HTERT RPE-1 (cell line): ENCODE data around the gene ZBTB4.

Source experiments
- in situ Hi-C: fragments of 300-500 bp; cut with MboI; formaldehyde crosslinking; loops from 4 replicates; pipeline ENCODE4 v1.14.3; 2020; ENCODE audit warnings: low sequenced_read_pairs

Gene ZBTB4, protein sequence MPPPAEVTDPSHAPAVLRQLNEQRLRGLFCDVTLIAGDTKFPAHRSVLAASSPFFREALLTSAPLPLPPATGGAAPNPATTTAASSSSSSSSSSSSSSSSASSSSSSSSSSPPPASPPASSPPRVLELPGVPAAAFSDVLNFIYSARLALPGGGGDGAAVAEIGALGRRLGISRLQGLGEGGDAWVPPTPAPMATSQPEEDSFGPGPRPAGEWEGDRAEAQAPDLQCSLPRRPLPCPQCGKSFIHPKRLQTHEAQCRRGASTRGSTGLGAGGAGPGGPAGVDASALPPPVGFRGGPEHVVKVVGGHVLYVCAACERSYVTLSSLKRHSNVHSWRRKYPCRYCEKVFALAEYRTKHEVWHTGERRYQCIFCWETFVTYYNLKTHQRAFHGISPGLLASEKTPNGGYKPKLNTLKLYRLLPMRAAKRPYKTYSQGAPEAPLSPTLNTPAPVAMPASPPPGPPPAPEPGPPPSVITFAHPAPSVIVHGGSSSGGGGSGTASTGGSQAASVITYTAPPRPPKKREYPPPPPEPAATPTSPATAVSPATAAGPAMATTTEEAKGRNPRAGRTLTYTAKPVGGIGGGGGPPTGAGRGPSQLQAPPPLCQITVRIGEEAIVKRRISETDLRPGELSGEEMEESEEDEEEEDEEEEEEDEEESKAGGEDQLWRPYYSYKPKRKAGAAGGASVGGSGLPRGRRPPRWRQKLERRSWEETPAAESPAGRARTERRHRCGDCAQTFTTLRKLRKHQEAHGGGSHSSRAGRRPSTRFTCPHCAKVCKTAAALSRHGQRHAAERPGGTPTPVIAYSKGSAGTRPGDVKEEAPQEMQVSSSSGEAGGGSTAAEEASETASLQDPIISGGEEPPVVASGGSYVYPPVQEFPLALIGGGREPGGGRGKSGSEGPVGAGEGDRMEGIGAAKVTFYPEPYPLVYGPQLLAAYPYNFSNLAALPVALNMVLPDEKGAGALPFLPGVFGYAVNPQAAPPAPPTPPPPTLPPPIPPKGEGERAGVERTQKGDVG

DNA sequence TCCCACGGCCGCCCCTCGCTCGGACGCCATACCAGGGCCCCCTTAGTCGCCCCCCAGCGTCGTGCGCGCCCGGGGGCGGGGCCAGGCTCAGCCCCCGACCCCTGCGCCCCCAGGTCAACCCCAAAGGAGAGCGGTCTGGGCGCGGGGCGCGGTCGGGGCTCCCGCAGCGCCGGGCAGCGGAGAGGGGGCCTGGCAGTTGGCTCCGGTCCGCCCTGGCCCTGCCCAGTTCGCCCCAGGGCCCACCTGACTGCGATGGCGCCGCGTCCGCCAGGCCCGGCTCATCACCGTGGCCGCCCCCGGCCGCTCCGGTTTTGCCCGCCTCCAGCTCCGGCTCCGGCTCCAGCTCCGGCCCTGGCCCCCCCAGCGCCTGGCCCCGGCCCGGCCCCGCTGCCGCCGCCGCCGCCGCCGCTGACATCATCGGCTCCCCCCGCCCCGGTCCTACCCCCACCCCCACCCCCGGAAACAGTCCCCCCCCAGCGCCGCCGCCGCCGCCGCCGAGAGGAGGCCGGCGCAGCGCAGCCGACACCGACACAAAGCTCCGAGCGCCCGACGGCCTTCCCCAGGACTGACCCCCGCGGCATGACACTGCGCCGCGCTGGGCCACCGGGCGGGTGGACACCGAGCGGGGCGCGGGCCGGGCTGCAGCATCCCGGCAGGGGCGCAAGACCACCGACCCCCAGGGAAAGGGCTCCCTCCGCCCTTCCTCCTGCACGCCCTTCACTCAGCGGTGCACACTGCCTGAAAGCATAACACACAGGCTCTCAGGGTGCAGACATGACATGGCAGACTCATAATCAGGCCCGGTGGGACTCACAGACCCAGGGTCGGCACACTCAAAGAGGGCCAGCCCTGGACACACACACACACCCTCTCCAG lies at the start of gene ZBTB4:
ZBTB4 (minus strand) TSS at position 419 of the 876 bp plus-strand sequence. CDS start 12,830 bp downstream, outside the sequence.
- in situ Hi-C loops = no loop called here

DNA sequence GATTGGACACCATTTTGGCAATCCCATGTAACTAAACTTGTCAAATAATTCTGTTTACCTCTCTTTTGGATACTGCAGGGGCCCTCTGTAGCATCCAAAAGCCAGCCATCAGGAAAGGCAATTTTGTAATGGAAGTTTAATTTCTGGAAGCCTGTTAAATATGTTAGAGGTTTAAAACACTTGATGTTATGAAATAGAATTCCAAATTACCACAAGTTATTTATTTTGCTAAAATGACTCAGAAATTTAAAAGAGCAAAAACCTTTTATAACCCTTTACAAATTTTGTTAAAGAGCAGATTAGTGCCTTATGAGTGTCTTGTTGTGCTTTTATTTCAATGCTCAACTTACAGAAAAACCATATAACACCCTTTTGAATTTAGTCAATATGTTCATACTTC lies 49.4 kb upstream of the ZBTB4 start:
- in situ Hi-C loops = no loop called here

DNA sequence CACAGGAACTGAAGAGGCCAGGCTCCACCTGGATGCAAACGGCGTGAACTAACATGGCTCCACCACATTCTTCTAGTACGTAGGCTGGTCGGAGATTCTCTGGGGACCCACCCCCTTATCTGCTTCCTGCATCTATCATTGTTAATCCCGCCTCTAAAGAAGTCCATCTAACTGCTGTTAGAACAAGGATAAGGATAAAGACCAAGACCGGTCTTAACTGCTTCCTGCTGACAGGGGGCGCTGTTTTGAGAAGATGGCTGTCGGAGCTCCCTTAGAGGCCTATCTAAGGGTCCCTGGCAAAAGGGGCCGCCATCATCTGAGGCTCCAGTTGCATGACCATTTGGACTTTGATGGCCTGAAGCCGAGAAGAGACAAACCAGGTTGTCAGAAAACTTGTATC lies 43.6 kb upstream of the ZBTB4 start:
- in situ Hi-C loops = no loop called here

DNA sequence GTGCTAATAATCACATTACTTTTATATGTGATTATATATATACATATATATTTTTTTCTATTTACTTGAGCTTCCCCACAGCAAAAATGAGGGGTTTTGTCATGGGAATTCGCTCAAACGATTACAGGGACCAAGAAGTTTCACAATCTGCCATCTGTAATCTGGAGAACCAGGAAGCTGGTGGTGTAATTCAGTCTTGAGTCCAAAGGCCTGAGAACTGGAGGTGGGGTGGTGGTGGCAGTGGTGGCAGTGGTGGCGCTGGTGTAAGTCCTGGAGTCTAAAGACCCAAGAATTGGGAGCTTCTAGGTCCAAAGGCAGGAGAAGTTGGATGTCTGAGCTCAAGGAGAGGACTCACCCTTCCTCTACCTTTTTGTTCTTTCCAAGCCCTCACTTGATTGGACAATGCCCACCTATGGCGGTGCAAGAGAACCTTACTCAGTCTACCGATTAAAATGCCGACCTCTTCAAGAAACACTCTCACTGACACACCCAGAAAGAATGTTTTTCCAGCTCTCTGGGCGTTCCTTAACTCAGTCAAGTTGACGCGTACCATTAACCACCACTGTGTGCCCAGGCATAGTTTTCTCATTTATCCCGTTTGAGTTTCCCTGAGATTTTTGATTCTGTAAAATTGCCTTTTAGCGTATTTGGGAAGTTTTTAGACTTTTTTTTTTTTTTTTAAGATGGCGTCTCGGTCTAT lies 36.6 kb upstream of the ZBTB4 start:
- in situ Hi-C loops = no loop called here

DNA sequence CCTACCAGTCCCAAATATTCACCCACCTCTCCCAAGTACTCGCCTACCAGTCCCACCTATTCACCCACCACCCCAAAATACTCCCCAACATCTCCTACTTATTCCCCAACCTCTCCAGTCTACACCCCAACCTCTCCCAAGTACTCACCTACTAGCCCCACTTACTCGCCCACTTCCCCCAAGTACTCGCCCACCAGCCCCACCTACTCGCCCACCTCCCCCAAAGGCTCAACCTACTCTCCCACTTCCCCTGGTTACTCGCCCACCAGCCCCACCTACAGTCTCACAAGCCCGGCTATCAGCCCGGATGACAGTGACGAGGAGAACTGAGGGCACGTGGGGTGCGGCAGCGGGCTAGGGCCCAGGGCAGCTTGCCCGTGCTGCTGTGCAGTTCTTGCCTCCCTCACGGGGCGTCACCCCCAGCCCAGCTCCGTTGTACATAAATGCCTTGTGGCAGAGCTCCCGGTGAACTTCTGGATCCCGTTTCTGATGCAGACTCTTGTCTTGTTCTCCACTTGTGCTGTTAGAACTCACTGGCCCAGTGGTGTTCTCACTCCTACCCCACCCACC lies 34.5 kb upstream of the ZBTB4 start:
- in situ Hi-C loops = no loop called here

DNA sequence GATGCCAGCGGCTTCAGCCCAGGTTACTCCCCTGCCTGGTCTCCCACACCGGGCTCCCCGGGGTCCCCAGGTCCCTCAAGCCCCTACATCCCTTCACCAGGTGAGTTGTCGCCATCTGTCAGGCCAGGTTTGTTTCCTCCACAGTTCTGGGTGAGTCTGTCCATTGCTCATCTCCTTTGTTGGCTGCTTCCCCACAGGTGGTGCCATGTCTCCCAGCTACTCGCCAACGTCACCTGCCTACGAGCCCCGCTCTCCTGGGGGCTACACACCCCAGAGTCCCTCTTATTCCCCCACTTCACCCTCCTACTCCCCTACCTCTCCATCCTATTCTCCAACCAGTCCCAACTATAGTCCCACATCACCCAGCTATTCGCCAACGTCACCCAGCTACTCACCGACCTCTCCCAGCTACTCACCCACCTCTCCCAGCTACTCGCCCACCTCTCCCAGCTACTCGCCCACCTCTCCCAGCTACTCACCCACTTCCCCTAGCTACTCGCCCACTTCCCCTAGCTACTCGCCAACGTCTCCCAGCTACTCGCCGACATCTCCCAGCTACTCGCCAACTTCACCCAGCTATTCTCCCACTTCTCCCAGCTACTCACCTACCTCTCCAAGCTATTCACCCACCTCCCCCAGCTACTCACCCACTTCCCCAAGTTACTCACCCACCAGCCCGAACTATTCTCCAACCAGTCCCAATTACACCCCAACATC lies 33.6 kb upstream of the ZBTB4 start:
- in situ Hi-C loops = no loop called here

DNA sequence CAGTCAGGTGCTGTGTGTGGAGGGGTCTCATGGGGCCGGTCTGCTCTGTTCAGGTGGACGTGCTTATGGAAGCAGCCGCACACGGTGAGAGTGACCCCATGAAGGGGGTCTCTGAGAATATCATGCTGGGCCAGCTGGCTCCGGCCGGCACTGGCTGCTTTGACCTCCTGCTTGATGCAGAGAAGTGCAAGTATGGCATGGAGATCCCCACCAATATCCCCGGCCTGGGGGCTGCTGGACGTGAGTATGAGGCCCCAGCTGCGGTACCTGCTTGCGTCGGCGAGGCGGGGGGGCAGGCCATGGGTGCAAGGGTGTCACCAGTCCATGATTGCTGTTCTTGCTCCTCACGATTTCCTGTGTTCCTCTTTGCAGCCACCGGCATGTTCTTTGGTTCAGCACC lies 32.7 kb upstream of the ZBTB4 start:
- in situ Hi-C loops = no loop called here

DNA sequence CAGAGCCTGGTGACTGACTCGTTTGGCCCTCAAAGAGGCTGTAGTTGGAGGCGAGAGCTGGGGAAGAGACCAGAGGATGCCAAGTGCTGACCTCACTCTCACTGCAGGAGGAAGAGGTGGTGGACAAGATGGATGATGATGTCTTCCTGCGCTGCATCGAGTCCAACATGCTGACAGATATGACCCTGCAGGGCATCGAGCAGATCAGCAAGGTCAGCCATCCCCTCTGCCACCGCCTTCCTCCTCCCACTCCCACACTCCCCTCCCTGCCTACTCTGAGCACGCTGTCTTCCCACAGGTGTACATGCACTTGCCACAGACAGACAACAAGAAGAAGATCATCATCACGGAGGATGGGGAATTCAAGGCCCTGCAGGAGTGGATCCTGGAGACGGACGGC lies 31.7 kb upstream of the ZBTB4 start:
- in situ Hi-C loops = no loop called here

DNA sequence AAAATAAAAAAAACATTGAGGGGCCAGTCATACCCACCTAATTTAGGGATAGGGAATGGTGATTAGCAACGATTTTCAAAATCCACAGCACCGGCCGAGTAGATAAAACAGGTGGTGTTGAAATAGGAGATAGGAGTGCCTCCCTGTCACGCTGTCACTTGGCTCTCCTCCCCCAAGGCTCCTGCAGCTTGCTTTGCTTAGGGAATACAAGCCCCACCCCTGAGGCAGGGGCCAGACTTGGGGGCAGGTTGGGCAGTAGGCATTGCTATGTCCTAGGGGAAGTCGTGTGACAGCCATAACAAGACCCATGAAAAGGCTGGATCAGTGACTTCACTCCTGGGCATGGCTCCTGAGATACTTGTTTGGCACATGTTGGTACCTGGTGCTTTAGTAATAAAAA lies 30.5 kb upstream of the ZBTB4 start:
- in situ Hi-C loops = no loop called here

DNA sequence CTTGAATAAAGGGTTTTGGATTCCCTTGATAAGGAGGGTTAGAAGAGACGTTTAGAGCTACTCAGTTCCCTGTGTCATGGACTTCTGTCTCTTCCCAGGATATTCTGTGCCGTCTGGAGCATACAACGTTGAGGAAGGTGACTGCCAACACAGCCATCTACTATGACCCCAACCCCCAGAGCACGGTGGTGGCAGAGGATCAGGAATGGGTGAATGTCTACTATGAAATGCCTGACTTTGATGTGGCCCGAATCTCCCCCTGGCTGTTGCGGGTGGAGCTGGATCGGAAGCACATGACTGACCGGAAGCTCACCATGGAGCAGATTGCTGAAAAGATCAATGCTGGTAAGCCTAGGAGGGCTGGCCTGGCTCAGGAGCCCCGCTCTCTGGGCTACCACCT lies 29.4 kb upstream of the ZBTB4 start:
- in situ Hi-C loops = no loop called here

DNA sequence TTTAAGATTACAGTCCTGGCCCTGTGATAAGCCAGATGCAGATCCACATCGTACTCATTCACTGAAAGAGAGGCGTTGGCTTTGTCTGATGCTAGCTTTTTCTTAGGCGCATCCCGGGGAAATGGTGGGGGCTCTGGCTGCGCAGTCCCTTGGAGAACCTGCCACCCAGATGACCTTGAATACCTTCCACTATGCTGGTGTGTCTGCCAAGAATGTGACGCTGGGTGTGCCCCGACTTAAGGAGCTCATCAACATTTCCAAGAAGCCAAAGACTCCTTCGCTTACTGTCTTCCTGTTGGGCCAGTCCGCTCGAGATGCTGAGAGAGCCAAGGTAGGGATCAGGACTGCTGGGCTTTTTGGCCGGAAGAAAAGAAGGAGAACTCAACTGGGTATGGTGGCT lies 28.7 kb upstream of the ZBTB4 start:
- in situ Hi-C loops = no loop called here

DNA sequence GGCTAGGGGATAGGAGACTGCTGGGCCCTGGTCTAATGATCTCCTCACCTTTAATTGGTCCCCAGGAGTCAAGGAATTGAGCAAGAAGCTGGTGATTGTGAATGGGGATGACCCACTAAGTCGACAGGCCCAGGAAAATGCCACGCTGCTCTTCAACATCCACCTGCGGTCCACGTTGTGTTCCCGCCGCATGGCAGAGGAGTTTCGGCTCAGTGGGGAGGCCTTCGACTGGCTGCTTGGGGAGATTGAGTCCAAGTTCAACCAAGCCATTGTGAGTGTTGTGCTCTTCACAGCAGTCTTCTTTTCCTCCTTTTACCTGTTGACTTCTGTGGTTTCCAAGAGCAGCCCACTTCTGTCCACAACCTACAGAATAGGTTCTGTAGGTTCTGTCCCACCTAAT lies 24.1 kb upstream of the ZBTB4 start:
- in situ Hi-C loops = no loop called here

DNA sequence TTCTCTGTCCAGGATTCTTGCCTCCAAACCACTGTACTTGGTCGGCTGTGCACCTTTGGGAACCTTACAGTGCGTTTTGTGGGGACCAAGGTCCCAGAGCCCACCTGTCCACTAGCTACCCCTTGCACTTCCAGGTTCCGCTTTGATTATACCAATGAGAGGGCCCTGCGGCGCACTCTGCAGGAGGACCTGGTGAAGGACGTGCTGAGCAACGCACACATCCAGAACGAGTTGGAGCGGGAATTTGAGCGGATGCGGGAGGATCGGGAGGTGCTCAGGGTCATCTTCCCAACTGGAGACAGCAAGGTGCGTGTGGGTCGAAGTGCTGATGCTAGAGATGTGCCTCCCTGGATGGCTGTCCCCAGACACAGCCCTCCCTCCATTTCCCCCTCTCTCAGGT lies 23.6 kb upstream of the ZBTB4 start:
- in situ Hi-C loops = no loop called here

DNA sequence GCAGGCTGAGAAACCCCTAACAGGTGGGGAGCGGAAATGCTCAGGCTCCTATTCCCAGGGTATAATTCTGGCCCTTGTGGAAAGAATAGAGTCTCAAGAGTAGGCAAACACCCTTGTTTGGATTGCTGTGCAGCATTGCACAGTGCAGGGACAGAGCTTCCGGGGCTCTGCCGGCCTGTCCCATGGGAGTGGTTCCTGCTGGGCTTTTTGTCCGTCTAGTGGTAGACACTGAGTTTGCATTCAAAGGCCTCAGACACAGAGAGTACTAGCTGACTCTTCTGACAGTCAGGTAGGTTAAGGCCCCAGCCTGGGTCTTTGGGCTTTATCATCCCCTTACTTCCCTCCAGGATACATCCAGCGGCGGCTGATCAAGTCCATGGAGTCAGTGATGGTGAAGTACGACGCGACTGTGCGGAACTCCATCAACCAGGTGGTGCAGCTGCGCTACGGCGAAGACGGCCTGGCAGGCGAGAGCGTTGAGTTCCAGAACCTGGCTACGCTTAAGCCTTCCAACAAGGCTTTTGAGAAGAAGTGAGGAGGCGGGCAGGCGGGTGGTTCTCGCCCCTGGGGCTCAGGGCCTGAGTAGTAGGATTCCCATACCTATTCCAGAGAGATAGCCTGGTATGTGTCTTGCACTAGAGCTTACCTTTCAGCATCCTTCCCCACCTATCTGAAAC lies 22.9 kb upstream of the ZBTB4 start:
- in situ Hi-C loops = no loop called here

DNA sequence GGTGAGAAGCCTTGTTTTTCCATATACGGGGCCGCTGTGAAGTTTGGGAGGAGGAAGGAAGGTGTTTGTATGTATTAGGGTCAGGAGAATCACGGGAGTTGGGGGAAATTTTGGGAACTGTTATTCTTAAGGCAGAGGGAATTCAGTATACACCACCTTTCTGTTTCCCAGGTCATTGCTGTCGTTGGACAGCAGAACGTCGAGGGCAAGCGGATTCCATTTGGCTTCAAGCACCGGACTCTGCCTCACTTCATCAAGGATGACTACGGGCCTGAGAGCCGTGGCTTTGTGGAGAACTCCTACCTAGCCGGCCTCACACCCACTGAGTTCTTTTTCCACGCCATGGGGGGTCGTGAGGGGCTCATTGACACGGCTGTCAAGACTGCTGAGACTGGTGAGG lies 22.3 kb upstream of the ZBTB4 start:
- in situ Hi-C loops = no loop called here

DNA sequence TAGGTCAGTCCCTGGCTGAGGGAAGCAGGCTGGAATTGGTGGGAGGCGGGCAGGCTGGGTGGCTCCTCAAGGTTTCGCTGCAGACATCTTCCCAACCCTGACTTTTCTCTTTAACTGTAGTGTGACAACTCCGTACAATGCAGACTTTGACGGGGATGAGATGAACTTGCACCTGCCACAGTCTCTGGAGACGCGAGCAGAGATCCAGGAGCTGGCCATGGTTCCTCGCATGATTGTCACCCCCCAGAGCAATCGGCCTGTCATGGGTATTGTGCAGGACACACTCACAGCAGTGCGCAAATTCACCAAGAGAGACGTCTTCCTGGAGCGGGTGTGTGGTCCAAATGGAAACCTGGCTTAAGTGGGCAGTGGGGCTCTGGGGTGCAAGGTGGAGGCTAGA lies 19.7 kb upstream of the ZBTB4 start:
- in situ Hi-C loops = no loop called here

DNA sequence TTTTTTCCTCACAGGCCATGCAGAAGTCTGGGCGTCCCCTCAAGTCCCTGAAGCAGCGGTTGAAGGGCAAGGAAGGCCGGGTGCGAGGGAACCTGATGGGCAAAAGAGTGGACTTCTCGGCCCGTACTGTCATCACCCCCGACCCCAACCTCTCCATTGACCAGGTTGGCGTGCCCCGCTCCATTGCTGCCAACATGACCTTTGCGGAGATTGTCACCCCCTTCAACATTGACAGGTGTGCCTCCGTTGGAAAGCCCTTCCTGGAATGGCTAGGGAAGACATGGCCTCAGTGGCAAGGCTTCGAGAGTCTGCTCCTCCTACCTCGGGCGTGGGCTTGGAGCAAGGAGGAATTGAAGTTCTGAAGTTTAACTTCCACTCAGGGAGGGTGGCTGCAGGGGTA lies 18.2 kb upstream of the ZBTB4 start:
- in situ Hi-C loops = no loop called here

DNA sequence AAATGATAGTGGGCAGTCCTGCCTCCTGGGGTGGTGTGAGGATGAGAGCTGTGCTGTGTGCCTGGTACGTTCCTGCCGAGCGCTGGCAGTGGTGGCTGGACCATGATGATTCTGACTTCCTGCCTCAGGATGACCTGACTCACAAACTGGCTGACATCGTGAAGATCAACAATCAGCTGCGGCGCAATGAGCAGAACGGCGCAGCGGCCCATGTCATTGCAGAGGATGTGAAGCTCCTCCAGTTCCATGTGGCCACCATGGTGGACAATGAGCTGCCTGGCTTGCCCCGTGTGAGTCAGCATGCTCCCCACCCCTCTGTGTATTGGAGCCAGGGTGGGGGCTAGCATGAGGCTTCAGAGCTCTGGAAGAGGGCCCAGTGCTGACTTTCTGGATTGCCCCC lies 17.8 kb upstream of the ZBTB4 start:
- in situ Hi-C loops = no loop called here
